Activated naive CD8-positive, alpha-beta T cell treated with anti-CD3 and anti-CD28 coated beads, Interleukin-2, amount 50 U/mL, for 24 hours (primary cell): ENCODE data around the gene RPS3.
"Not testable (repeated sequence)": the region's sequence is repeated elsewhere in the genome, so short reads cannot be mapped to it uniquely, and the experiment has no call there.

Experiments
- ATAC-seq: fragments of 150-1000 bp; cut with Tn5 transposase; one replicate; pipeline ENCODE4 v1.10.0; 2021
- DNase-seq: peaks from one replicate; pipeline ENCODE4 v3.0.0; 2021
- H3K27ac Mint-ChIP-seq: one replicate; pipeline ENCODE4 v1.8.0; 2021; ENCODE audit warnings: mild to moderate bottlenecking, mixed read lengths
- H3K27me3 Mint-ChIP-seq: one replicate; pipeline ENCODE4 v1.8.0; 2021; ENCODE audit warnings: mixed read lengths
- H3K36me3 Mint-ChIP-seq: one replicate; pipeline ENCODE4 v1.8.0; 2021; ENCODE audit warnings: low read depth, mixed read lengths
- H3K4me1 Mint-ChIP-seq: one replicate; pipeline ENCODE4 v1.8.0; 2021; ENCODE audit warnings: mixed read lengths
- H3K4me3 Mint-ChIP-seq: one replicate; pipeline ENCODE4 v1.8.0; 2021; ENCODE audit warnings: mild to moderate bottlenecking, moderate library complexity, mixed read lengths
- H3K9me3 Mint-ChIP-seq: one replicate; pipeline ENCODE4 v1.8.0; 2021; ENCODE audit warnings: mixed read lengths

Gene RPS3

DNA sequence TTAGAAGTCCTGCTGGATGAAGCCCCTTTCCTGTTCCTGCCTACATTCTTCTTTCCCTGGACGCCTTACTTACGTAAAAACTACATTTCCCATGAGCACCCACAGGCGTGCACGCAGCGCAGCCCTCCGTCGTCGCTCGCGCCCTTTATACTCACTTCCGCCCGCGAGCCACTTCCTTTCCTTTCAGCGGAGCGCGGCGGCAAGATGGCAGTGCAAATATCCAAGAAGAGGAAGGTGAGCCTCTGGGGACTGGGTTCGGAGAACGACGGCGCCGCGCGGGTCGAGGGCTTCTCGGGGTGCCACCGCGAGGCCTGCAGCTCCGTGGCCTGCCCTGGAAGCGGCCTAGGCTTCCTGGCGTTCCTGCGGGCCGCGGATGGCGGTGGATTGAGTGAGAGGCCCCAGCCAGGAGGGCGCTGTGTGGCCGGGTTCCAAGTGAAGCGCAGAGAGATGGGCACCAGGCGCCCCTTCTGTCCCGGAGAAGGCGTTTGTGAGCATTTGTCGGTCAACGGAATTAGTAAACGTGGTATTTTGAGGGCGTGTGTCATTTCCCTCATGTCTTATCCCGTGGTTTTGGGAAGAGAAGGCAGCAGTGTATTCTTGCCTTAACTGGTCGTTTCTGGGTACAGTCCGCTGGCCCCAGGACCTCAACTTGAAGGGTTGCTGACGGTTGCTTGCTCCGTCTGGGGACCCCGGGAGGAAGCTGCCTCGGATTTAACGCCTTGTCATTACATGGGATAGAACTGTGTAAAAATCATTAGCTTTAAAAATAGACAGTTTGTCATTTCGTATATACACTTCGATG, at the start of gene RPS3:
Gene RPS3 (plus strand): TSS at position 175 of the 802 bp plus-strand sequence. CDS start 30 bp downstream, at position 205.
- H3K36me3 Mint-ChIP-seq, result peaks cover 55% of the 10 kb centered on the region
- H3K4me1 Mint-ChIP-seq, result peaks cover 44% of the 10 kb centered on the region
- peaks cover 3% of the 10 kb centered on the region for H3K27me3 Mint-ChIP-seq
- peak within 1 kb of the TSS; percentile 98 for H3K4me3 Mint-ChIP-seq
- DNase-seq (peak; percentile 88), ATAC-seq (peak; percentile 87)
- peak within 1 kb of the TSS; percentile 100 for H3K27ac Mint-ChIP-seq
- no peaks in the 10 kb centered on the region for H3K9me3 Mint-ChIP-seq

DNA sequence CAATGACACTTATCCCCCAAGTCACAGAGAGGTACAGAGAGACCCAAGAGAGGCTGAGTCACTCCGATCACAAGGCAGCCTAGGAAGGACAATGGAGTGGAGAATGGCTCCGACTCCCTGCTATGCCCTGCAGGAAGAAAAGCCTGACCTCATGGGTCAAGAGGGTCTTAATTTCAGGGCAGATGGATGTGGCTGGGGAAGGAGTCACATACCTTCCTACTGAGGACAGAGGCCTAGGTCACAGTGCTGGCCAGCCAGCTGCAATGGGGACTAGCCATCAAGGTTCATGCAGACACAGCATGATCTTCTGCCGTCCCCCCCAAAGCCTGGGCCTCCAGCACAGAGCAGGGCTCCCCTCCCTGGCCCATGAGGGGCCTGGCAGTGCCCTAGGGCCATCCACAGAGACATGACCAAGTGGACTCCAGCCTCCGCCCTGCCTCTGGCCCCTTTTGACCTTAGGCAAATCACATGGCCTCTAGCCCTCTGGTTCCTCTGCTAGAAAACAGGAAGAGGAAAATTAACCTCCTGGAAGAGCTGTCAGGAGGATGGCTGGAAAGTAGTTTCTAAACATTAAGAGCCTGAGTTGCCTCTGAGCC, 49.7 kb upstream of the RPS3 start:
- DNase-seq (no peak), ATAC-seq (no peak)
- H3K27ac Mint-ChIP-seq, result peak overlapping the region; percentile 59
- peaks cover 3% of the 10 kb centered on the region for H3K36me3 Mint-ChIP-seq
- no peaks in the 10 kb centered on the region for H3K9me3 Mint-ChIP-seq
- H3K4me3 Mint-ChIP-seq, result peak overlapping the region; percentile 91
- peaks cover 66% of the 10 kb centered on the region for H3K4me1 Mint-ChIP-seq
- peaks cover 5% of the 10 kb centered on the region for H3K27me3 Mint-ChIP-seq

- Mint-ChIP-seq H3K27ac (peak overlapping the region; percentile 95), H3K9me3 (no peaks in the 10 kb centered on the region), H3K27me3 (peaks cover 5% of the 10 kb centered on the region), H3K4me3 (peak overlapping the region; percentile 91), H3K4me1 (peaks cover 60% of the 10 kb centered on the region), H3K36me3 (peaks cover 3% of the 10 kb centered on the region)
- no peak for ATAC-seq
- no peak for DNase-seq
These were observed 49.1 kb upstream of the RPS3 start for GRCh38 chr11:75350122-75350742.

- peak; percentile 42 for ATAC-seq
- DNase-seq, result peak; percentile 50
- Mint-ChIP-seq H3K4me3 (peak overlapping the region; percentile 91), H3K36me3 (peaks cover 3% of the 10 kb centered on the region), H3K9me3 (no peaks in the 10 kb centered on the region), H3K4me1 (peaks cover 55% of the 10 kb centered on the region), H3K27me3 (peaks cover 5% of the 10 kb centered on the region), H3K27ac (peak overlapping the region; percentile 95)
These were observed 48.4 kb upstream of the RPS3 start for GRCh38 chr11:75350743-75351540.

- Mint-ChIP-seq H3K9me3 (no peaks in the 10 kb centered on the region), H3K27me3 (peaks cover 5% of the 10 kb centered on the region), H3K27ac (peak within 1 kb of the TSS; percentile 95), H3K36me3 (peaks cover 3% of the 10 kb centered on the region), H3K4me1 (peaks cover 49% of the 10 kb centered on the region), H3K4me3 (peak within 1 kb of the TSS; percentile 91)
- ATAC-seq (no peak), DNase-seq (no peak)
These were observed 47.9 kb upstream of the RPS3 start, which contains the start of gene ARRB1 for GRCh38 chr11:75351541-75351790. Gene ARRB1, minus strand, starts transcription at chr11:75351661. Its CDS starts 54 bp downstream, at chr11:75351607.

DNA sequence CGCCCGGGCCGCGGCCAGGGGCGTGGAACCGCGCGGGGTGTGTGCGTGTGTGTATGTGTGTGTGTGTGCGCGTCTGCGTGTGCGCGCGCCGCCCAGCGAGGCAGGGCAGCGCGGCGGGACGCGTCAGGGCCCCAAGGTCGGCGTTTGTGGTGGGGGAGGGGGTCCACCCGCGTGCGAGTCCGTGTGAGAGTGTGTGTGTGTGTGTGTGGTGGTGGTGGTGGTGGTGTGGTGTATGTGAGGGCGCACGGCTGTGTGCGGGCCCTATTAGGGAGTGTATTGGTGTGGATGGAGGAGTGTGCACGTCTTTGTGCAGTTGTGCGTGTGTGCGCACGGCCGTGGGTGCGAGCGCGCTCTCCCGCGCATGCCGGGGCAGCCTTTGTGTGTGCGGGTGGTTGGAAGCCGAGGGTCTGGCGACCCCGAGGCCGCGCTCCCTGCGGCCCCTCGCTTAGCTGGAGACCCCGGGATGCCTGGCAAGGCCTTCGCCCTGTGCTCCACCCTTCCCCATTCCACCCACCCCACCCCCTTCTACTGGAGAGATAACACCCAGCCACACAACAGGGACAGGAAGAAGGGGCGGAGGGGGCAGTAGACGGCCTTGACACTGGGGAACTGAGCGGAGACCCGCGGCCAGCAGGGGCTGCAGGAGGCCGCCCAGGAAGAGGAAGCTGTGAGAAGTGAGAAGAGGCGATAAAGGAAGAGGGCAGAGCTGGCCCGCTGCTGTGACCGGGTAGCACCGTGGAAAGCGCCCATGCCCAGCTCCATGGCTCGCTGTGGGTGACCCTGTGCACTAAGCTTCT, 47.3 kb upstream of the RPS3 start:
- peaks cover 44% of the 10 kb centered on the region for H3K4me1 Mint-ChIP-seq
- DNase-seq, result peak; percentile 46
- H3K4me3 Mint-ChIP-seq, result peak overlapping the region; percentile 91
- H3K36me3 Mint-ChIP-seq, result peaks cover 3% of the 10 kb centered on the region
- H3K27ac Mint-ChIP-seq, result peak overlapping the region; percentile 84
- no peaks in the 10 kb centered on the region for H3K9me3 Mint-ChIP-seq
- peak; percentile 38 for ATAC-seq
- peaks cover 5% of the 10 kb centered on the region for H3K27me3 Mint-ChIP-seq

- H3K36me3 Mint-ChIP-seq, result peaks cover 3% of the 10 kb centered on the region
These were observed 46.6 kb upstream of the RPS3 start for GRCh38 chr11:75352588-75353206.

GRCh38 chr11:75355051-75355450, 44.3 kb upstream of the RPS3 start:
- peaks cover 28% of the 10 kb centered on the region for H3K4me1 Mint-ChIP-seq
- H3K27ac Mint-ChIP-seq, result no peak overlapping the region
- H3K4me3 Mint-ChIP-seq, result no peak overlapping the region
- peaks cover 7% of the 10 kb centered on the region for H3K27me3 Mint-ChIP-seq
- no peak for ATAC-seq
- no peaks in the 10 kb centered on the region for H3K9me3 Mint-ChIP-seq
- DNase-seq, result no peak
- H3K36me3 Mint-ChIP-seq, result peaks cover 3% of the 10 kb centered on the region

More at GRCh38 chr11:75352588-75353206, 46.6 kb upstream of the RPS3 start:
- ATAC-seq, result no peak
- no peak for DNase-seq
- Mint-ChIP-seq H3K27me3 (peaks cover 6% of the 10 kb centered on the region), H3K9me3 (no peaks in the 10 kb centered on the region), H3K4me3 (peak overlapping the region; percentile 91), H3K27ac (peak overlapping the region; percentile 66), H3K4me1 (peaks cover 38% of the 10 kb centered on the region)

- peaks cover 18% of the 10 kb centered on the region for H3K4me1 Mint-ChIP-seq
- no peak overlapping the region for H3K27ac Mint-ChIP-seq
- H3K36me3 Mint-ChIP-seq, result no peaks in the 10 kb centered on the region
- peaks cover 3% of the 10 kb centered on the region for H3K27me3 Mint-ChIP-seq
- H3K9me3 Mint-ChIP-seq, result no peaks in the 10 kb centered on the region
- no peak for ATAC-seq
- no peak overlapping the region for H3K4me3 Mint-ChIP-seq
- no peak for DNase-seq
These were observed 42.7 kb upstream of the RPS3 start for GRCh38 chr11:75356613-75357012.

DNA sequence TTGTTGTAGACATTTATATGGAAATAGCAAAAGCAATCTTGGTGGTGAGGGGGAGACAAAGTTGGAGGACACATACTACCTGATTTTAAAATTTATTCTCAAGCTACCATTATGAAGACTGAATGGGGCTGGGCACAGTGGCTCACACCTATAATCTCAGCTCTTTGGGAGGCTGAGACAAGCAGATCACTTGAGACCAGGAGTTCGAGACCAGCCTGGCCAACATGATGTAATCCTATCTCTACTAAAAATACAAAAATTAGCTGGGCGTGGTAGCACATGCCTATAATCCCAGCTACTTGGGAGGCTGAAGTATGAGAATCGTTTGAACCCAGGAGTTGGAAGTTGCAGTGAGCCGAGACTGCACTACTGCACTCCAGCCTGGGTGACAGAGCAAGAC, 37.0 kb upstream of the RPS3 start:
- DNase-seq, ATAC-seq: not testable (repeated sequence)

DNA sequence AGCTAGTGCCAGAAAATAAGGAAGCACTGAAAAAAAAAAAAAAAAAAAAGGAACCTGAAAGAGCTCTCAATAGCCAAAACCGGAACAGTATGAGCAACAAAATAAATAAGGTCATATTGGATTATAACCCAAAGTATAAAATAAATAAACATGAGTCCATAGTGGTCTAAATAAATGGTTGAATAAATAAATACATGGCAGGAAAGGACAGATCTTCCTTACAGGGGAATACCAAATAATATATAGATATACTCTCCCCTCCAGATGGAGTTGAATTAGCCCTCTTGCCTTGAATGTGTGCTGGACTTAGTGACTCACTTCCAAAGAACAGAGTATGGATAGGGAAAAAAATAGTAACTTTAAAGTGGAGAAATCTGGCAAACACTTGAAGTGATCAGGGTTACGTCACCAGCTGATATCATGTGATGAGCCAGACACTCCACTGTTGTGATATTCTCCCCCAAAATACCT, 33.6 kb upstream of the RPS3 start:
- Mint-ChIP-seq H3K4me1 (peaks cover 18% of the 10 kb centered on the region), H3K36me3 (no peaks in the 10 kb centered on the region), H3K27me3 (no peaks in the 10 kb centered on the region), H3K27ac (no peak overlapping the region), H3K9me3 (no peaks in the 10 kb centered on the region), H3K4me3 (no peak overlapping the region)
- no peak for ATAC-seq
- no peak for DNase-seq

More for the DNA sequence above, 37.0 kb upstream of the RPS3 start:
- not testable (repeated sequence) for H3K4me3 Mint-ChIP-seq, H3K27me3 Mint-ChIP-seq, H3K4me1 Mint-ChIP-seq, H3K36me3 Mint-ChIP-seq, H3K9me3 Mint-ChIP-seq, H3K27ac Mint-ChIP-seq

- ATAC-seq, H3K27ac Mint-ChIP-seq, DNase-seq, H3K9me3 Mint-ChIP-seq, H3K27me3 Mint-ChIP-seq, H3K4me3 Mint-ChIP-seq, H3K36me3 Mint-ChIP-seq: not testable (repeated sequence)
- H3K4me1 Mint-ChIP-seq, result peaks cover 18% of the 10 kb centered on the region
These were observed 32.5 kb upstream of the RPS3 start for GRCh38 chr11:75366826-75367225.

DNA sequence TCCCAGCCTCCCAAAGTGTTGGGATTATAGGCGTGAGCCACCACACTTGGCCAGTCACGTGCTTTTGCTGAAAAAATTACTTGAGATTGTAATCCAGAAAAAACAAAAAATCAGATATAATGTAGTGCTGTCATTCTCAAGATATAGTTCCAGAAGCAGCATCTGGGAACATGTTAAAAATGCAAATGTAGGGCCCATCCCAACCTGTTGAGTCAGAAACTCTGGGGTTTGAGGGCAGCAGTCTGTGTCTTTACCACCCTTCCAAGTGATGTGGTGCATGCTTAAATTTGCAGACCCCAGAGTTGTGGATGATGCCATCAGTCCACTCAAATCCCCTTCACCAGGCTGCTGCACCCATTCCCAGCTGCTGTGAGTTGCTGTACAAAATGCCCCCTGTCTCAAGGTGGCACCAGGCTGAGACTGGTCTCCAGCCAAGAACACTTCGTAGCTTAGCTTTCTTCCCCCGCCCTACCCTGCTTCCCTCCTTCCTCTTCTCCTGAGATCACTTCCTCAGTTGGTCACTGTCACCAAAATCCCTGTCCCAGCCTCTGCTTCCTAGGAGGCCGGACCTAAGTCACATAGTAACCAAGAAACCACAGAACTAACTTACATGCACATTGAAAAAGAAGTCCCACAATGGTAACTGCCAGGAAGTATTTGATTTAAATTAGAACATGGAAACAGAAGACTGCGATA, 29.6 kb upstream of the RPS3 start:
- H3K27ac Mint-ChIP-seq, result no peak overlapping the region
- no peaks in the 10 kb centered on the region for H3K36me3 Mint-ChIP-seq
- H3K4me1 Mint-ChIP-seq, result peaks cover 18% of the 10 kb centered on the region
- ATAC-seq (peak; percentile 15), DNase-seq (no peak)
- H3K27me3 Mint-ChIP-seq, result no peaks in the 10 kb centered on the region
- no peak overlapping the region for H3K4me3 Mint-ChIP-seq
- H3K9me3 Mint-ChIP-seq, result no peaks in the 10 kb centered on the region
